SK-N-SH (cell line): ENCODE data around the gene BACE1-AS. TPM values are rescaled to one million over a fixed set of nuclear protein-coding genes. Genes with fewer than 3 reads are reported as not detected.

Experiments used
- polyA plus RNA-seq, 3 experiments: library from polyadenylated mRNA; depleted of rRNA; stranded (reverse); fragments of >200 nt; gene quantifications; 2 replicates each; pipeline ENCODE4 v1.2.3, GENCODE V29; 2012
- small RNA-seq, 7 experiments: library from RNA; depleted of rRNA; stranded (forward); fragments of <200 nt; gene quantifications; one replicate each; pipeline ENCODE3, GENCODE V24; 2012

The BACE1-AS gene
- polyA plus RNA-seq, 1 of the 3 experiments (the other 2 are of a cell fraction): 5.7 TPM

Small RNA genes lying within 50 kb of the gene (small RNA-seq; reads per million reads assigned to genes)
- 0 reads per million in 7 experiments for gene RF00564

Other genes with a start within 250 kb of the BACE1-AS start
- gene SIK3, start 192.9 kb upstream of the BACE1-AS start, polyA plus RNA-seq (2012; rRNA removed): 4.5 and 5.1 TPM in 2 replicates
- gene PAFAH1B2, start 147.1 kb upstream of the BACE1-AS start, polyA plus RNA-seq (2012; rRNA removed): 19.6 and 27.3 TPM in 2 replicates
- 17.3 and 17.5 TPM in 2 replicates for gene SIDT2, start 112.6 kb upstream of the BACE1-AS start, polyA plus RNA-seq (2012; rRNA removed)
- 519 and 811 TPM in 2 replicates for gene TAGLN, start 92.0 kb upstream of the BACE1-AS start, polyA plus RNA-seq (2012; rRNA removed)
- gene PCSK7, start 59.3 kb upstream of the BACE1-AS start, polyA plus RNA-seq (2012; rRNA removed): 49.7 and 52.1 TPM in 2 replicates
- gene RNF214, start 58.7 kb upstream of the BACE1-AS start, polyA plus RNA-seq (2012; rRNA removed): 11.9 and 15.4 TPM in 2 replicates
- gene BACE1, start 24.9 kb downstream of the BACE1-AS start, polyA plus RNA-seq (2012; rRNA removed): 36.4 and 37.8 TPM in 2 replicates
- gene CEP164, start 36.5 kb downstream of the BACE1-AS start, polyA plus RNA-seq (2012; rRNA removed): 27.7 and 30.6 TPM in 2 replicates